Left kidney (tissue), 2 donors: ENCODE data around the gene NTN4. TPM values are rescaled to one million over a fixed set of nuclear protein-coding genes. Genes with fewer than 3 reads are reported as not detected.
"Not testable (repeated sequence)": the region's sequence is repeated elsewhere in the genome, so short reads cannot be mapped to it uniquely, and the experiment has no call there.

Experiments
- DNase-seq: peaks from one replicate; pipeline ENCODE4 v3.0.0-alpha.2; 2013
- polyA plus RNA-seq: library from polyadenylated mRNA; unstranded; fragments of 120-200 nt; gene quantifications from one replicate; pipeline ENCODE4 v1.2.1, GENCODE V29; 2013; ENCODE audit not compliant: insufficient read length

NTN4 gene
- polyA plus RNA-seq, 1 donor: 99.8 TPM

DNA sequence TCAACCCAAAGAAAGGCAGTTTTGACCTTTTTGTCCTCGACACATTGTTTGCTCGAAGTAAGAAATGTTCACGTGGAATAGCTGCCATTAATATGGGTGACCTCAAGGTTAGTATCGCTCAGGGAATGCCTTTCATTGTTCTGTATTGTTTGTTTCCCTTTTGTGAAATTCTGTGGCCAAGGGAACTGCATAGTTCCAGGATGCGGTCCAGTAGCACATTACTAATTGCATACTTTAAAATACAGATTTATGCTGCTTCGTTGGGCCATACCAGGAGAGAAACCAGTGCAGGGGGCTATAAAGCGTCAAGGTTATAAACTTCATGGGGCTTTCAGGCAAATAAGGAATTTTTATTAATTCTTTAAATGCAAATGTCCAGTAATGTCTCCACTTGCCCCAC lies 166.0 kb downstream of the NTN4 start:
- peak; percentile 52 for DNase-seq

DNA sequence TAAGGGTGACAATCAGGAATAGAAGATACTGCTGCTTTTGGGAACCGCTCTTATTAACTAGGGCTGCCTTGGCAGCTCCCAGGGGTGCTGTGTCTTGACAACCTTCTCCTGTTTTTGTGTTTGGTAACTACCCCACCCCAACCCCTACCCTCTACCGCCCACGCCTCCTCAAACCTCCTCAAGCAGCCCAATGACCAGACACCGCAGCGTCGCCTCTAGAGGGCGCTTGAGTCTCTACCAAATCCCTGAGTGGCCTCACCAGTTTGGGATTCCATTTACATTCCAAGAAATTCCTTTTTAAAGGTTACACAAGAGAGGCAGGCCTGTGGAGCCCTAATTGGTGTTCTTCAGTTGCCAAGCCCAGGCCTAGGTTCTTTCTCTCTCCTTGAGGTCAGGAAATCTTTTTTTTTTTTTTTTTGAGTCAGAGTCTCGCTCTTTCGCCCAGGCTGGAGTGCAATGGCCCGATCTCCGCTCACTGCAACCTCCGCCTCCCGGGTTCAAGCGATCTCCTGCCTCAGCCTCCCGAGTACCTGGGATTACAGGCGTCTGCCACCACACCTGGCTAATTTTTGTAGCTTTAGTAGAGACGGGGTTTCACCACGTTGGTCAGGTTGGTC lies 166.9 kb downstream of the NTN4 start:
- peak; percentile 75 for DNase-seq

DNA sequence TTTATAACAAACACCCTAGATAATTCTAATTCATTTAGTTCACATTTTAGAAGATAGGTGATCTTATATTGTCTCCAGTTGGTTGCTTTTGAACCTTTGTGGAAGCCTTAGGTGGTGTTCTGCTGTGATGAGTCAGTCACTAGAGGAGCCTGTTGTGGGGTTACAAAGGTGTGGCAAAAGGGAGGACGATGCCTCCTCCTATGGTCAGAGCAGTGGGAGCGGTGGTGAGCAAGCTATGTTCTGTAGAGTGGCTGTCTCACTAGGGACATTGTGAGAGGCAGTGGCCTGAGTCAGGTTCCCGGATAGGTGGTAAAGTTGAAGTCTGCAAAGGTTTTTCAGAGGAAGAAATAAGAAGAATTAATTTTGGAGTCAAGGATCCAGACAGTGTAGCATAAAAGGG lies 167.7 kb downstream of the NTN4 start:
- no peak for DNase-seq

DNA sequence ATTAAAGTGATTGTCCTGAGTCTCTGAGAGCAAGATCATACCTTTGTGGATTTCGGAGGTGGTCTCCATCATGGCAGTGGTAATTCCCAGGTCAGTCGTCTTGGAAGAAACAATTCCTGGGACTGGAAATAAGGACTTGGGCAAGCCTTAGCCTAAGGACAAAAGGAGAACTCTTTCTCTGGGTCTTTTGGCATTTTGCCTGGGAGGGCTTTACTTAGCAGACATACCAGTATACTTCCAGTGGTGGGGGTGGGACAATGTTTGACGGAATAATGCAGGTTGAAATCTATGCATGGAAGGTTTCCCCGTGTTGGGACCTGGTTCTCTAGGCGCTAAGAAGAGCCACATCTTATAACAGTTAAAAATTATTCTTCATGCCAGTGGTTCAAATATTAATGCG lies 168.8 kb downstream of the NTN4 start:
- no peak for DNase-seq

DNA sequence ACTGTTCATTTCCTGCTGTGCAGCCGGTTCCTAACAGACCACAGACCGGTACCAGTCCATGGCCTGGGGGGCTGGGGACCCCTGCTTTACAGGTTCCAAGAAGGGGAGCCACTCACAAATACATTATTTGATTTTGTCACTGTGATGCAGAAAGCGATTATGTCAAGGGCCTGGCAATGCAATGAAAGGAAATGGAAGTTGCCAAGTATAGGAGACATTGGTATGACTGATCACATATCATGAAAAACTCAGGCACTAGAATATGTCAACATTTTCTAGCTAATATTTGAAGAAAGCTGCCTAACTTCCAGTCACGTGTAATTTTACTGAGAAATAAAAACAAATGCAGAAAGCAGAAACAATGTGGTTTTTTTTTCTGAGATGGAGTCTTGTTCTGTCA lies 170.4 kb downstream of the NTN4 start:
- no peak for DNase-seq

DNA sequence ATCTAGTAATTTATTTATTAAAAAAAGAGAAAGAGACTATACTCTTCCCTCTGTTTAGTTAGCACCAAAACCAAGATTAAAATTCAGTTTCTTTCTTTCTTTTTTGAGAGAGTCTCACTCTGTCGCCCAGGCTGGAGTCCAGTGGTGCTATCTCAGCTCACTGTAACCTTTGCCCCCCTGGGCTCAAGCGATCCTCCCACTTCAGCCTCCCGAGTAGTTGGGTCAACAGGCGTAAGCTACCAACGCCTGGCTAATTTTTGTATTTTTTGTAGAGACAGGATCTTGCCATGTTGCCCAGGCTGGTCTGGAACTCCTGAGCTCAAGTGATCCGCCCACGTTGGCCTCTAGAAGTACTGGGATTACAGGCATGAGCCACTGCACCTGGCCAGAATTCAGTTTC lies 174.1 kb downstream of the NTN4 start:
- not testable (repeated sequence) for DNase-seq

DNA sequence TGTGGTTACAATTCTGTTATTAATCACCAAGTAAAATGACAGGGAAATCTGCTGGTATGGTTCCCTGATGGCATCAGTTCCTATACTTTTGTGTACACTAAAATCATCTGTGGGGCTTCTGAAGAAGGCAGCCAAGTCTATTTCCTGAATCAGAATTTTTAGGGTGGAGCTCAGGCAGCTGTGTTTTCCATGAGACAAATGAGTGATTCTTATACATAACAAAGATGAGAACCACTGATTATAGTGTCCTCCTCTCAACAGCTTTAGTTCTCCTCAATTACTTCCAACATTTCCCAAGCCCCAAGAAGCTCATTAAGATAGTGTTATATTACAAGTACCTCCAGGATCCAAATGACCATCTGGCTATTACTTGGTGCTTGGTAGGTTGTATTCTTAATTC lies 174.8 kb downstream of the NTN4 start:
- DNase-seq: no peak

DNA sequence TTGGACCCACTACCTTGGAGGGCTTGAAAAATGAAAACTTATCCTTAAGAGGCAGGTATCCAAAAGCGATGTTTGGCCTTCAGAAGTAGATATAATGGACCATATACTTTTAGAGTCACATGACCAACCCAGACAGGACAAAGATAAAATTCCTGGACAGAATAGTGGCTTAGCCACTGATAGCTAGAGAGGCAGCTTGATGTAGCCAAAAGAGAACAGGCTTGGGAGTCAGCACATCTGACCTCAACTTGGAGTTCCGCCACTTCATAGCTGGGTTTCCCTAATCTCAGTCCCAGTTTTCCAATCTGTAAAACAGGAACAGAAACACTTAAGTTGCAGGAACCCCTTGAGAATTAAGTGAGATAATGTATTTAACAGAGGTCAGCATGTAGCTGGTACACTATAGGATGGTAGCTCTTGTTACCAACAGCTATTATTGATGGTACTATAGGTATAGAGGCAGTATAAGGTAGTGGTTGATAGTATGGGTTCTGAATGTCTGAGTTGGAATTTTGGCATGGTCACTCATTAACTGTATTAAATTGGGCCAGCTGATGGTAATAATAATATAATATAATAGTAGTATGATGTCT lies 176.1 kb downstream of the NTN4 start:
- no peak for DNase-seq

DNA sequence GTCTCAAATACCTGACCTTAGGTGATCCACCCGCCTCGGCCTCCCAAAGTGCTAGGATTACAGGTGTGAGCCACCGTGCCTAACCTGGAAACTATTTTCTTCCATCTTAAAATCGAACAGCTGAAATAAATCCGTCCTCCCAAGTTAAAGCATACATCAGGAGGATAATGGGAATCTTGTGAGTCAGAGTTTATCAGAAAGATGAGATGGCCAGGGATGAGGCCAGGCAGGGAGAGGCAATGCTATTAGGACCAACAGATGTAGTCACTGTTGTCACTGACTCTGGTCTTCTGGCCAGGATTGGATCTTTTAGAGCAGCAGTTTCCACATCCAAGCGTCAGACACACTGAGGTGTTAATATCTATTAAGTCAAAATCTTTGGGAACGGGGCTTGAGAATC lies 177.5 kb downstream of the NTN4 start:
- no peak for DNase-seq

DNA sequence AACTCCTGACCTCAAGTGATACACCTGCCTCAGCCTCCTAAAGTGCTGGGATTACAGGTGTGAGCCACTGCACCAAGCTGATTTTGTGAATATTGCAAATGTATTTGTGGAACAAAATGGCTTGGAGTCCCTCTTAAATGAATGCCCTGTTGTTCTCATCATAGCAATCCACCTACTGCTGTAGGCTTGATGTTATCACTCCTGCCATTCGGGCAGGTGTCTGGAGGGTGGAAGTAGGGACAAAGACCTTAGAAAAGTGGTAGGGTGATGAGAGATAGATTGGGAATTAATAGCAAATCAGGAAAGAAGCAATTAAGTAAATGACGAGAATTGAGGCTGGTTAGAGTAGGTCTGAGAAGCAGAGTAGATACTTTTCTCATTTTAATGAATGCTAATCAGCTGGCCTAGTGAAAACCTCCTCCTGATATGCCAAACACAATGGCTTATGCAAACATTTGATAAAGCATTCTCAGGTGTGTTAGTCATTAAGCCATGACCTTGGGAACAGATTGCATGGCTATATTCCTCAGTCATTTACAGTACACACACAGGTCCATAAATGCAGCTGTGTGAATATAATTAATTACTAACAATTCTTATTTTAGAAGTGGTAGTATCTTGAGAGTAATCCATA lies 178.8 kb downstream of the NTN4 start:
- no peak for DNase-seq

DNA sequence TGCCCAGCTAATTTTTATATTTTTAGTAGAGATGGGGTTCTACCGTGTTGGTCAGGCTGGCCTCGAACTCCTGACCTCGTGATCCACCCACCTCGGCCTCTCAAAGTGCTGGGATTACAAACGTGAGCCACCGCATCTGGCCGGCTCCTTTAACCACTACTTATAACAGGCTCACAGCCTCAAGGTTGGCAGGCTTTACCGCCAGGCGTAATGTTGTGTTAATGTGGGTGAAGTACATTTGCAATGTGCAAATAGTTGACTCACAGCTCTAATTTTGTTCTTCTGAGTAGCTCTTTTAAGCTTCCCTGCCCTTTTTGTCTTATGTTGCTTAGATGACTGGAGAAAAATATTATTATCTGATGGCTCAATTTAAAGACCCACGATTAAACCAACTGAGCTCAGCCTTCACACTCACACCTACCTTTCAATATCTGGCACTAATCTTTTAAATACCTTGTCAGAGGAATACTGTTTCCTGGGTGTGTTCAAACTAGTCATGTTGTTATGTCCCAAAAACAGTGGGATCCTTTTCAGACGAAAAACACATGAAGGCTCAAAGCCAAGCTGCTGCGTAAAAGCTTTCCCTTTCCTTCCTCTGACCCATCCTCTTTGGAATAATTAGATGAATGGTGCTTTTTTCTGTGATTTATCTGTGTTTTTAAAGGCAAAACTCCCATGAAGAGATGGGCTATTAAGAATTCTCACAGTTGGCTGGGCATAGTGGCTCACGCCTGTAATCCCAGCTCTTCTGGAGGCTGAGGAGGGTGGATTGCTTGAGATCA lies 182.1 kb downstream of the NTN4 start:
- no peak for DNase-seq

Other genes starting within 250 kb of the NTN4 start
- 2.4 TPM for gene USP44, start 239.3 kb downstream of the NTN4 start, polyA plus RNA-seq
- gene SNRPF, start 68.2 kb upstream of the NTN4 start, polyA plus RNA-seq: 104 TPM
- 1.1 TPM for gene CCDC38, start 151.8 kb upstream of the NTN4 start, polyA plus RNA-seq
- 1.5 TPM for gene AMDHD1, start 152.6 kb upstream of the NTN4 start, polyA plus RNA-seq
- 1.5 TPM for gene HAL, start 205.6 kb upstream of the NTN4 start, polyA plus RNA-seq
- 146 TPM for gene LTA4H, start 244.8 kb upstream of the NTN4 start, polyA plus RNA-seq